ENCODE data around the gene WDR38. TPM values are rescaled to one million over a fixed set of nuclear protein-coding genes. Genes with fewer than 3 reads are reported as not detected.

The WDR38 gene
- total RNA-seq, 1 experiment from 2014 or later, result not detected

DNA sequence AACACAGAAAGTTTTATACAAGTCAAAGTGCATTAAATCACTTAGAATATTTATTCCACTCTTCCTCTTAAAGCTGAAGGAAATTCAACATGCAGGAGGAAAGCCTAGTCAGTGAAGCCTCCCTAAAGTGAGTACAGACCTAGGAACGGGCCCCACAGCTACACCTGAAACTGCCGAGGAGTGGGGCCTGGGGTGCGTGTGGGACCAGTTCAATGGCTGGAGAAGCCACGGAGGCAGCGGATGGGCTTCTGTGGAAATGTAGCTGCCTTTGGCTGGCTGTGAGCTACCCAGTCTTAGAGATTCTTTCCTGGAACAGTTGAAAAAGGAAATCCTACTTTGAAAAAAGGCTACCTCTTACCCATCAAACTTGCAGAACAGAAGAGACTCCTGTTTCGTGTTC lies 25.3 kb downstream of the WDR38 start:
- Histone ChIP-seq H3K9ac (ENCODE audit: low read length) (no peak overlapping the region), H4K20me1 (ENCODE audit: insufficient read depth, low read depth, low read length) (peaks cover 21% of the 10 kb centered on the region), H3K27me3 (ENCODE audit: low read length) (no peaks in the 10 kb centered on the region), H3K9me3 (ENCODE audit: low read length) (no peaks in the 10 kb centered on the region), H3K4me3 (ENCODE audit: low read length) (no peak overlapping the region), H3K9me2 (replicated peaks; ENCODE audit: insufficient read depth, low read length) (no peaks in the 10 kb centered on the region), H3K79me2 (ENCODE audit: low read length) (peaks cover 16% of the 10 kb centered on the region), H3K27ac (ENCODE audit: low read length) (peak overlapping the region; percentile 36; the same call in 1 of the 2 replicates), H2AFZ (ENCODE audit: low read length) (no peak overlapping the region), H3K4me2 (ENCODE audit: low read depth, low read length, poor library complexity, severe bottlenecking) (no peak overlapping the region), H3K36me3 (ENCODE audit: insufficient read depth, low read length) (peaks cover 48% of the 10 kb centered on the region), H3K4me1 (ENCODE audit: low read length) (peaks cover 41% of the 10 kb centered on the region)
- DNase-seq, result no peak

DNA sequence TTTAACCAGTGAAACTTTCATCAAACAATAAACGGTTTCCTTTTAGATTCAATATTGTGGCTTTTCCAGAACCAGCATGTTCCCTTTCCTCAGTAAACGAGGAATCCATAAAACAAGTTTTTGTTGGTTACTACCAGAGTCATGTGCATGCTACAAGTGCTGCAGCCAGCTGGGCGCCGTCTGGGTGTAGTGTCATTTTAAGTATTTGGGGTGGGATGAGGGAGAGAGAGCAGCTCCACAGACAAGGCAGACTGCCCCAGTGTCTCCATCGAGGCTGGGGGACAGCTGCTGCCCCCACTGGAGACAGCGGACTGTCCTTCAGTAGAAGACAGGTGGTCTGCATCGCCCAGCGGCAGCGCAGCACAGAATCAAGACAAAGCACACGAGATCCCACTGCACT lies 26.0 kb downstream of the WDR38 start:
- Histone ChIP-seq H2AFZ (ENCODE audit: low read length) (no peak overlapping the region), H3K4me3 (ENCODE audit: low read length) (no peak overlapping the region), H4K20me1 (ENCODE audit: insufficient read depth, low read depth, low read length) (peaks cover 14% of the 10 kb centered on the region; the same call in 1 of the 2 replicates), H3K36me3 (ENCODE audit: insufficient read depth, low read length) (peaks cover 42% of the 10 kb centered on the region; the same call in 1 of the 2 replicates), H3K4me2 (ENCODE audit: low read depth, low read length, poor library complexity, severe bottlenecking) (no peak overlapping the region), H3K9me2 (replicated peaks; ENCODE audit: insufficient read depth, low read length) (no peaks in the 10 kb centered on the region), H3K9me3 (ENCODE audit: low read length) (no peaks in the 10 kb centered on the region), H3K4me1 (ENCODE audit: low read length) (peaks cover 35% of the 10 kb centered on the region), H3K27me3 (ENCODE audit: low read length) (no peaks in the 10 kb centered on the region), H3K9ac (ENCODE audit: low read length) (no peak overlapping the region), H3K27ac (ENCODE audit: low read length) (0 out of 2 replicates have a peak overlapping the region, but pooled peaks have one; percentile 77), H3K79me2 (ENCODE audit: low read length) (peaks cover 9% of the 10 kb centered on the region)
- no peak for DNase-seq

DNA sequence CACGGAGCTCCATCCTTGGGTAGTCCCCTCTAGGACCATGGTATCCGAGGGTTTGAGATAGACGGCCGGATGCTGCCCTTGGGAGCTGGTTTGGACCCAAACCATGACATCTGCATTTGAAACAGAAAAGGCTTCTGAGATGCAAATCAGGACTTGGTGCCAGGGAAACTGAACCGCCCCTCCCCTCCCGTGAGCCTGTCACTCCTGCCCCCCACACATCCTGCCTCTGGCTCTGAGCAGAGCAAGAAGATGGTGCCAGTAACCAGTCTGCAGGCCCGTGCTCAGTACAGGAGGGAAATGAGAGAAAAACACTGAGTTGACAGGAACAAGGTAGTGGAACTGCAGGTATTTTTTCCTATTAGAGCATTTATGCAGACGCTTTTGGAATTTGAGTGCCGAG lies 27.2 kb downstream of the WDR38 start:
- H3K4me3 ChIP-seq (ENCODE audit: low read length), result no peak overlapping the region
- no peaks in the 10 kb centered on the region for H3K79me2 ChIP-seq (ENCODE audit: low read length)
- no peaks in the 10 kb centered on the region for H3K27me3 ChIP-seq (ENCODE audit: low read length)
- DNase-seq, result peak; percentile 88
- peak overlapping the region; percentile 77 for H3K27ac ChIP-seq (ENCODE audit: low read length)
- peak overlapping the region; percentile 40; the same call in 1 of the 2 replicates for H3K9ac ChIP-seq (ENCODE audit: low read length)
- peak overlapping the region; percentile 53 for H3K4me2 ChIP-seq (ENCODE audit: low read depth, low read length, poor library complexity, severe bottlenecking)
- no peak overlapping the region for H2AFZ ChIP-seq (ENCODE audit: low read length)
- no peaks in the 10 kb centered on the region for H3K9me3 ChIP-seq (ENCODE audit: low read length)
- peaks cover 4% of the 10 kb centered on the region; the same call in 1 of the 2 replicates for H4K20me1 ChIP-seq (ENCODE audit: insufficient read depth, low read depth, low read length)
- H3K9me2 ChIP-seq (replicated peaks; ENCODE audit: insufficient read depth, low read length), result no peaks in the 10 kb centered on the region
- peaks cover 35% of the 10 kb centered on the region for H3K4me1 ChIP-seq (ENCODE audit: low read length)
- H3K36me3 ChIP-seq (ENCODE audit: insufficient read depth, low read length), result peaks cover 34% of the 10 kb centered on the region; the same call in 1 of the 2 replicates

DNA sequence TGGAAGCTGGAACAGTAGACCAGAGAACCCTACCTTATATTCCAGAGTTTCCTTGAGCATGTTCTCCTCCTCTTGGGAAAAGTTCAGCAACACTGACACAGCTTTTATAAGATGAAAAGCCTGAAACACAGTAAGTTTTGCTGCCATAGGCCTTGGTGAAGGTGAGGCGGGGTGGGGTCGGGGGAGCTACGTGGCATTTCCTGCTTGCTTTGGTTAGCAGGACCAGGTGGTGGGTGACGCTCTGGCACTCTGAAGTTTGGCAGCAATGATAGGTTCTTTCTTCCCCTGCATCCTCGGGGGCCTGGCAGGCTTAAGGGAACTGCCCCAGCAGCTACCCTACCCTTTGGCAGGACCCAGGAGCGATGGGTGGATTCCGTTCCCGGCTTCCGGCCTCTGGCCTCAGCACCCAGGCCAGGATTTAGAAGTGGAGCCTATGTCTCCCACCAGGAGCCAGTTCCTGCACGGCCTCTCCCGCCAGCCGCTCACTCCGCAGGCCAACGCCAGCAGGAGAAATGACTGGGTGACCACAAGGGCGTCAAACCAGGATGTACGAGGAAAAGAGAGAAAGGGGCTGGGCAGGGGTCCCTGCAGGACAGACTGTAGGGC lies 28.0 kb downstream of the WDR38 start:
- no peak overlapping the region for H3K9ac ChIP-seq (ENCODE audit: low read length)
- no peak for DNase-seq
- H3K36me3 ChIP-seq (ENCODE audit: insufficient read depth, low read length), result peaks cover 35% of the 10 kb centered on the region; the same call in 1 of the 2 replicates
- H3K4me2 ChIP-seq (ENCODE audit: low read depth, low read length, poor library complexity, severe bottlenecking), result no peak overlapping the region
- H4K20me1 ChIP-seq (ENCODE audit: insufficient read depth, low read depth, low read length), result no peaks in the 10 kb centered on the region
- H3K9me3 ChIP-seq (ENCODE audit: low read length), result no peaks in the 10 kb centered on the region
- peaks cover 35% of the 10 kb centered on the region for H3K4me1 ChIP-seq (ENCODE audit: low read length)
- H3K79me2 ChIP-seq (ENCODE audit: low read length), result no peaks in the 10 kb centered on the region
- H3K9me2 ChIP-seq (replicated peaks; ENCODE audit: insufficient read depth, low read length), result no peaks in the 10 kb centered on the region
- H3K27ac ChIP-seq (ENCODE audit: low read length), result peak overlapping the region; percentile 77
- H3K4me3 ChIP-seq (ENCODE audit: low read length), result no peak overlapping the region
- no peaks in the 10 kb centered on the region for H3K27me3 ChIP-seq (ENCODE audit: low read length)
- H2AFZ ChIP-seq (ENCODE audit: low read length), result no peak overlapping the region

DNA sequence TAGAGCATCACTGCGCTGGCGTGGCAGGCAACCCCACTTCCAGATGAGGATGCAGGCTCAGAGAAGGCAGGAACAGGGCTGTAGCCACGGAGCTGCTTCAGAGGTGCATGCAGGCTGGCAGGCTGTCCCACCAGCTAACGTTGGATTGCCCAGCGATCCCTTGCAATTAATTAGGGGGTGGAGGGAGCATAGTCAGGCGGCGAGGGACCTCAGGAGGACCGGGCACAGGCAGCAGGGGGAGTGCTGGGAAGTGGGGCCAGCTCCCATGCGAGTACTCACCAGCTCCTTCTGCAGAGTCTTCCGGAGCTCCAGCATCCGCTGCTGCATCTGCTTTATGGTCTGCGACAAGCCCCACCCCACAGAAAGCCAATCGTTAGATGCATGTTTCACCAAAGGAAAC lies 29.0 kb downstream of the WDR38 start:
- Histone ChIP-seq H4K20me1 (ENCODE audit: insufficient read depth, low read depth, low read length) (no peaks in the 10 kb centered on the region), H3K4me3 (ENCODE audit: low read length) (no peak overlapping the region), H3K79me2 (ENCODE audit: low read length) (no peaks in the 10 kb centered on the region), H3K27me3 (ENCODE audit: low read length) (no peaks in the 10 kb centered on the region), H3K4me1 (ENCODE audit: low read length) (peaks cover 40% of the 10 kb centered on the region), H2AFZ (ENCODE audit: low read length) (no peak overlapping the region), H3K9me3 (ENCODE audit: low read length) (no peaks in the 10 kb centered on the region), H3K4me2 (ENCODE audit: low read depth, low read length, poor library complexity, severe bottlenecking) (no peak overlapping the region), H3K9me2 (replicated peaks; ENCODE audit: insufficient read depth, low read length) (no peaks in the 10 kb centered on the region), H3K27ac (ENCODE audit: low read length) (no peak overlapping the region), H3K9ac (ENCODE audit: low read length) (no peak overlapping the region), H3K36me3 (ENCODE audit: insufficient read depth, low read length) (peaks cover 29% of the 10 kb centered on the region; the same call in 1 of the 2 replicates)
- DNase-seq, result no peak

DNA sequence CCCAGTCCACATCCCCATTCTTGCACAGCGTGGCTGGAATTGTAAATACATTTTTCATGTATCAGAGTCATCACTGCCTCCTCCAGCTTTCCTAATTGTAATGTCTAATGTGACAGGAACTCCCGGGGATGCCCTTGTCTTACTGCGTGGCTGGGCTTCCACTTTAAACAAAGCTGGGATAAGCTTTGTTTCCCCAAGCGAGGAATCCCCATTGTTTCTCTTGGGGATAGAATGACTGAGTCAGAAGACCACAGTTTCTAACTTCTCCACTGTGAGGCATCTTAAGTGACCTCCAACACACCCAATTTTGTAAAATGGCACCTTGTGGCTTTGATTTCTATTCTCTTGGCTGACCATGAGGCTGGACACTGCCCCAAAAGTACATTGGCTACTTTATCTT lies 31.1 kb downstream of the WDR38 start:
- Histone ChIP-seq H3K4me2 (ENCODE audit: low read depth, low read length, poor library complexity, severe bottlenecking) (no peak overlapping the region), H3K9me3 (ENCODE audit: low read length) (no peaks in the 10 kb centered on the region), H3K9me2 (replicated peaks; ENCODE audit: insufficient read depth, low read length) (no peaks in the 10 kb centered on the region), H2AFZ (ENCODE audit: low read length) (no peak overlapping the region), H3K4me3 (ENCODE audit: low read length) (no peak overlapping the region), H3K27ac (ENCODE audit: low read length) (no peak overlapping the region), H3K79me2 (ENCODE audit: low read length) (no peaks in the 10 kb centered on the region), H4K20me1 (ENCODE audit: insufficient read depth, low read depth, low read length) (no peaks in the 10 kb centered on the region), H3K36me3 (ENCODE audit: insufficient read depth, low read length) (peaks cover 18% of the 10 kb centered on the region; the same call in 1 of the 2 replicates), H3K4me1 (ENCODE audit: low read length) (peaks cover 39% of the 10 kb centered on the region), H3K9ac (ENCODE audit: low read length) (no peak overlapping the region), H3K27me3 (ENCODE audit: low read length) (no peaks in the 10 kb centered on the region)
- DNase-seq, result no peak

DNA sequence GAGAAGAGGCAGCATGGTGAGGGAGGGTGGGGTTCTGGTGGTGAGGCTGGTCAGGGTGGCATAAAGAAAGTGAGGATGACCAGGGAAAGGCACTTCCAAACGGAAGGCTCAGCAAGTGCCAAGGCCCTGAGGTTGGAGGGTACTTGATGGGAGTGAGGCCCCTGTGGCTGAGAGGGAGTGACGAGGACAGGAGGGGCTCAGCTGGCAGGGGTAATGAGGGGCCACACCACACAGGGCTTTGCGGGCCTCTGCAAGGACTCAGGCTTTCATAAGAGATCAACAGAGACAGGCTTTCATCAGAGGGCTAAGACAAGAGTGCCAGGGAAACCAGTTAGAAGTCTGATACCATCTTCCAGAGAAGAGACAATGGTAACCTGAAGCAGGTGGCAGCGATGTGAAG lies 32.3 kb downstream of the WDR38 start:
- no peak for DNase-seq
- Histone ChIP-seq H2AFZ (ENCODE audit: low read length) (no peak overlapping the region), H3K9me2 (replicated peaks; ENCODE audit: insufficient read depth, low read length) (no peaks in the 10 kb centered on the region), H3K9me3 (ENCODE audit: low read length) (no peaks in the 10 kb centered on the region), H3K36me3 (ENCODE audit: insufficient read depth, low read length) (peaks cover 13% of the 10 kb centered on the region; the same call in 1 of the 2 replicates), H3K79me2 (ENCODE audit: low read length) (no peaks in the 10 kb centered on the region), H3K9ac (ENCODE audit: low read length) (no peak overlapping the region), H3K4me3 (ENCODE audit: low read length) (no peak overlapping the region), H4K20me1 (ENCODE audit: insufficient read depth, low read depth, low read length) (no peaks in the 10 kb centered on the region), H3K4me2 (ENCODE audit: low read depth, low read length, poor library complexity, severe bottlenecking) (no peak overlapping the region), H3K4me1 (ENCODE audit: low read length) (peaks cover 27% of the 10 kb centered on the region), H3K27me3 (ENCODE audit: low read length) (no peaks in the 10 kb centered on the region), H3K27ac (ENCODE audit: low read length) (no peak overlapping the region)

DNA sequence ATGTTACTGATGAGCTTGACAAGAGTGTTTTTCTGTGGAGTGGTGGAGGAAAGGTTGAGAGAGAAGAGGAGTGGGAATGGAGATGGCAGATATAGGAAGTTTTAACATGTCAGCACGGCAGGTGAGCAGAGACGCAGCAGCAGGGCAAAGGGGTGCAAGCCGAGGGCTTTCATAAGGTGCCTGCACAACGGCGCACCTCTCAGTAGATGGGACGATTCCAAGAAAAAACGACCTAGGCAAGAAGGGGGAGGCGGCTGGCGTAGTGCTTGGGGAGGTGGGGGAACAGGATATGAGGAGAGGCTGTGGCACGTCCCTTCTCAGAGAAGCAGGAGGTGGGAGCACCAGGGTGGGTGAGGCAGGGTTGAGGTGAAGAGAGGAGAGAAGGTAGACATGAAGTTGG lies 33.2 kb downstream of the WDR38 start:
- no peak for DNase-seq
- Histone ChIP-seq H3K27me3 (ENCODE audit: low read length) (no peaks in the 10 kb centered on the region), H3K4me1 (ENCODE audit: low read length) (peaks cover 18% of the 10 kb centered on the region), H3K36me3 (ENCODE audit: insufficient read depth, low read length) (peaks cover 13% of the 10 kb centered on the region; the same call in 1 of the 2 replicates), H3K9me2 (replicated peaks; ENCODE audit: insufficient read depth, low read length) (no peaks in the 10 kb centered on the region), H4K20me1 (ENCODE audit: insufficient read depth, low read depth, low read length) (no peaks in the 10 kb centered on the region), H3K4me2 (ENCODE audit: low read depth, low read length, poor library complexity, severe bottlenecking) (no peak overlapping the region), H3K9ac (ENCODE audit: low read length) (no peak overlapping the region), H3K79me2 (ENCODE audit: low read length) (no peaks in the 10 kb centered on the region), H3K4me3 (ENCODE audit: low read length) (no peak overlapping the region), H3K9me3 (ENCODE audit: low read length) (no peaks in the 10 kb centered on the region), H3K27ac (ENCODE audit: low read length) (no peak overlapping the region), H2AFZ (ENCODE audit: low read length) (no peak overlapping the region)
